ENCODE data around the gene LBX2. TPM values are rescaled to one million over a fixed set of nuclear protein-coding genes. Genes with fewer than 3 reads are reported as not detected.

LBX2 gene
- total RNA-seq, 1 experiment from 2014 or later: 9.6 TPM

DNA sequence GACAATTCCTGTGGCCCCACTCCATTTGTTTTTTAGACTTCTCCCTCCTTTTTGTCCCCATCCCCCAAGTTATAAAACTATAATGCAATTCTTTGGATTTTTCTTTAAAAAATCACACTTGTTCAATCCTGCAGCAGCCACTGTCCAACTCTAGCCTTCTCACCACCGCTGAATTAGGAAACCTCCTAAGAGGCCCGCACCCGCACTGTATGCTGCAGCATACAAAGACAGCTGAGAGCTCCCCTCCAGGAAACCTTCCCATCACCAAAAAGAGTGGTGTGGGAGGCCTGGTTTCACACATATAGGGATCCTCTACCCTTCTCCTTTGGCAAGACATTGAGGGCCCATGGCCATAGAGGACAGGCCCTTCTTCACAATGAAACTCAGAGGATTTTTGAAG is 5.2 kb upstream of the LBX2 start:
- Histone ChIP-seq H3K4me3 (ENCODE audit: low read depth in 2 of 2, low read length in 2 of 2) (peak overlapping the region; percentile 86 to 94), H3K27me3 (ENCODE audit: control insufficient read depth, insufficient read depth, low read length) (no peaks in the 10 kb centered on the region), H3K36me3 (ENCODE audit: control insufficient read depth, insufficient read depth, low read length) (peaks cover 4% of the 10 kb centered on the region), H3K9me3 (ENCODE audit: control insufficient read depth, insufficient read depth, low read depth, low read length) (no peaks in the 10 kb centered on the region), H3K4me1 (ENCODE audit: control insufficient read depth, insufficient read depth, low read length) (peaks cover 51% of the 10 kb centered on the region), H3K27ac (ENCODE audit: low read length) (peak overlapping the region; percentile 98)
- intact Hi-C loops (cut with micrococcal nuclease; ENCODE audit: unreplicated experiment): loop anchor here (10.0 kb wide), 1 partner anchor 80 kb away; no protein-coding TSS in a partner anchor
- ChIA-PET POLR2A (interaction anchor here (1.0 kb wide), 1 partner anchor 46 kb away, joined by 3 read pairs; no protein-coding TSS in a partner anchor), CTCF (interaction anchor here (0.7 to 0.9 kb wide), 2 partner anchors 25 to 46 kb away, joined by 4 to 11 read pairs; partner anchors contain the start of genes AUP1 and HTRA2)
- DNase-seq (ENCODE audit: low read depth, low spot score): no peak
- in situ Hi-C loops (cut with HindIII; ENCODE audit: low pct_unique_long_range_greater_than_20kb, low sequenced_read_pairs): no loop called here
- no peak for ATAC-seq
- TSS peak; percentile 81 for BruUV-seq (replicated peaks)
- TF ChIP-seq POLR2AphosphoS5 (IDR thresholded peaks at IDR 0.05; ENCODE audit: low read depth, low read length): no peak
- TF ChIP-seq, protein P1, sequence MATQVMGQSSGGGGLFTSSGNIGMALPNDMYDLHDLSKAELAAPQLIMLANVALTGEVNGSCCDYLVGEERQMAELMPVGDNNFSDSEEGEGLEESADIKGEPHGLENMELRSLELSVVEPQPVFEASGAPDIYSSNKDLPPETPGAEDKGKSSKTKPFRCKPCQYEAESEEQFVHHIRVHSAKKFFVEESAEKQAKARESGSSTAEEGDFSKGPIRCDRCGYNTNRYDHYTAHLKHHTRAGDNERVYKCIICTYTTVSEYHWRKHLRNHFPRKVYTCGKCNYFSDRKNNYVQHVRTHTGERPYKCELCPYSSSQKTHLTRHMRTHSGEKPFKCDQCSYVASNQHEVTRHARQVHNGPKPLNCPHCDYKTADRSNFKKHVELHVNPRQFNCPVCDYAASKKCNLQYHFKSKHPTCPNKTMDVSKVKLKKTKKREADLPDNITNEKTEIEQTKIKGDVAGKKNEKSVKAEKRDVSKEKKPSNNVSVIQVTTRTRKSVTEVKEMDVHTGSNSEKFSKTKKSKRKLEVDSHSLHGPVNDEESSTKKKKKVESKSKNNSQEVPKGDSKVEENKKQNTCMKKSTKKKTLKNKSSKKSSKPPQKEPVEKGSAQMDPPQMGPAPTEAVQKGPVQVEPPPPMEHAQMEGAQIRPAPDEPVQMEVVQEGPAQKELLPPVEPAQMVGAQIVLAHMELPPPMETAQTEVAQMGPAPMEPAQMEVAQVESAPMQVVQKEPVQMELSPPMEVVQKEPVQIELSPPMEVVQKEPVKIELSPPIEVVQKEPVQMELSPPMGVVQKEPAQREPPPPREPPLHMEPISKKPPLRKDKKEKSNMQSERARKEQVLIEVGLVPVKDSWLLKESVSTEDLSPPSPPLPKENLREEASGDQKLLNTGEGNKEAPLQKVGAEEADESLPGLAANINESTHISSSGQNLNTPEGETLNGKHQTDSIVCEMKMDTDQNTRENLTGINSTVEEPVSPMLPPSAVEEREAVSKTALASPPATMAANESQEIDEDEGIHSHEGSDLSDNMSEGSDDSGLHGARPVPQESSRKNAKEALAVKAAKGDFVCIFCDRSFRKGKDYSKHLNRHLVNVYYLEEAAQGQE (IDR thresholded peaks at IDR 0.05; ENCODE audit: insufficient read depth in 1 of 2, low read depth in 2 of 2, low read length in 1 of 2): no peak
- no peak for TF ChIP-seq TCF7L2 (IDR thresholded peaks at IDR 0.05; ENCODE audit: low read depth, low read length)
- TF ChIP-seq, protein P2, sequence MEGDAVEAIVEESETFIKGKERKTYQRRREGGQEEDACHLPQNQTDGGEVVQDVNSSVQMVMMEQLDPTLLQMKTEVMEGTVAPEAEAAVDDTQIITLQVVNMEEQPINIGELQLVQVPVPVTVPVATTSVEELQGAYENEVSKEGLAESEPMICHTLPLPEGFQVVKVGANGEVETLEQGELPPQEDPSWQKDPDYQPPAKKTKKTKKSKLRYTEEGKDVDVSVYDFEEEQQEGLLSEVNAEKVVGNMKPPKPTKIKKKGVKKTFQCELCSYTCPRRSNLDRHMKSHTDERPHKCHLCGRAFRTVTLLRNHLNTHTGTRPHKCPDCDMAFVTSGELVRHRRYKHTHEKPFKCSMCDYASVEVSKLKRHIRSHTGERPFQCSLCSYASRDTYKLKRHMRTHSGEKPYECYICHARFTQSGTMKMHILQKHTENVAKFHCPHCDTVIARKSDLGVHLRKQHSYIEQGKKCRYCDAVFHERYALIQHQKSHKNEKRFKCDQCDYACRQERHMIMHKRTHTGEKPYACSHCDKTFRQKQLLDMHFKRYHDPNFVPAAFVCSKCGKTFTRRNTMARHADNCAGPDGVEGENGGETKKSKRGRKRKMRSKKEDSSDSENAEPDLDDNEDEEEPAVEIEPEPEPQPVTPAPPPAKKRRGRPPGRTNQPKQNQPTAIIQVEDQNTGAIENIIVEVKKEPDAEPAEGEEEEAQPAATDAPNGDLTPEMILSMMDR (IDR thresholded peaks at IDR 0.05): no peak

DNA sequence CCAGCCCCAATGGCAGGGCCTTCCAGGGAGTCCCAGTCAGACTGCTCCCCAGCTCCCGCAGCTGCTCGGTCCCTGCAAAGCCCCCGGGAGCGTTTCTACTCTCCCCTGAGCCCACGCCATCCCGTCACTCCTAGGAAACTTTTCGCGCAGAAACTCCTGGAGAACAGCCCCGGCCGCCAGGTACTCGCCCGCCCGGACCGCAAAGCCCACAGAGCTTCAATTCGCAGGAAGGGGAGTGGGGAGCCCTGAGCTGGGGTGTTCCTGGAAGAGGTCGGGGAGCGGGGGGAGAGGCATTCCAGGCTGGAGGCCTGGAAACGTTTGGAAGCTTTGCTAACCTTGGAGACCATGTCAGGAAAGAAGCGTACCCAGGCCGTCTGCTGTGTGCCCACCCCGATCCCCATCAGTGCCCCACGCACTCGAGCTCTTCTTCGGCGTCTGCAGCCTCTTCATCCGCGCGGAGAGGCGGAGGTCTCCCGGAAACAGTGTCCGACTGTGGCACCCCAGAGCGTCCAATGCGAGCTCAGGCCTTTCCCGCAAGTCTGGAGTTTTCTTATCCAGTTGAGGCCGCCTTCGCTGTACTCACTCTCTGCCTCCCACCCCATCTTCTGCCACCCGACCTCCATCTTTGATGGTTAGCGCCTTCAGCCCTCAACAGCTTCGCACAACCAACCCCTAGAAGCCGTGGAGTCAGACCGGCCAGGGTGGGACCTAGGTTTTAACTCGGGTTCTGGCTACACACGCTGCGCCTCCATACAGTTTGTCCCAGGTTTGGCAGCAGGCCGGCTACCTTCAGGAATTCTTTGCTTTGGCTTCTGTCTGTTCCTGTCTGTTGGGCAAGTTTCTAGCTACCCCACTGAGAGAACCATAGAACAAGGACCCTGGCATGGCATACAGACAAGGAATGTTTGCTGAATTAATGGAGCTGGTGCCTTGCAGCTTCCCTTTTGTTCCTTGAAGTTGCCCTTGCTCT is 4.4 kb upstream of the LBX2 start:
- POLR2A ChIA-PET: interaction anchor here (1.0 kb wide), 1 partner anchor 47 kb away, joined by 3 read pairs; no protein-coding TSS in a partner anchor
- CTCF ChIA-PET: interaction anchor here (0.6 to 0.9 kb wide), 2 partner anchors 26 to 81 kb away, joined by 4 to 7 read pairs; partner anchors contain the start of genes AUP1 and HTRA2
- peak overlapping the region; percentile 98 for H3K27ac ChIP-seq (ENCODE audit: low read length)
- no peaks in the 10 kb centered on the region for H3K9me3 ChIP-seq (ENCODE audit: control insufficient read depth, insufficient read depth, low read depth, low read length)
- ATAC-seq: no peak
- intact Hi-C loops (cut with micrococcal nuclease; ENCODE audit: unreplicated experiment) (loop anchor here (10.0 kb wide), 1 partner anchor 81 kb away; no protein-coding TSS in a partner anchor), in situ Hi-C loops (cut with HindIII; ENCODE audit: low pct_unique_long_range_greater_than_20kb, low sequenced_read_pairs) (no loop called here)
- TF ChIP-seq, protein P1 (IDR thresholded peaks at IDR 0.05; ENCODE audit: insufficient read depth in 1 of 2, low read depth in 2 of 2, low read length in 1 of 2): no peak
- TF ChIP-seq SIN3A (IDR thresholded peaks at IDR 0.05; ENCODE audit: borderline replicate concordance, insufficient read depth, low read depth, low read length): 0 out of 2 replicates have a peak, but pooled peaks have one; percentile 22
- H3K27me3 ChIP-seq (ENCODE audit: control insufficient read depth, insufficient read depth, low read length): no peaks in the 10 kb centered on the region
- H3K4me1 ChIP-seq (ENCODE audit: control insufficient read depth, insufficient read depth, low read length): peaks cover 53% of the 10 kb centered on the region
- BruUV-seq (replicated peaks): no TSS peak
- peak overlapping the region; percentile 86 to 94 for H3K4me3 ChIP-seq (ENCODE audit: low read depth in 2 of 2, low read length in 2 of 2)
- DNase-seq (ENCODE audit: low read depth, low spot score): no peak
- H3K36me3 ChIP-seq (ENCODE audit: control insufficient read depth, insufficient read depth, low read length): peaks cover 4% of the 10 kb centered on the region

All from Panc1 (cell line).